Muscle layer of colon (tissue), 2 donors: ENCODE data around the gene GRAMD2A.

Source experiments
- H3K27ac ChIP-seq: one replicate; pipeline ENCODE4 v1.7.0; 2013; ENCODE audit warnings: low read depth, mild to moderate bottlenecking, low read length, moderate library complexity
- H3K27me3 ChIP-seq, 2 donors: one replicate each; pipeline ENCODE4 v1.7.0; 2013; ENCODE audit warnings: low read length in 2 of 2, mild to moderate bottlenecking in 2 of 2; ENCODE audit not compliant: insufficient read depth in 2 of 2, control insufficient read depth in 1 of 2
- H3K36me3 ChIP-seq: one replicate; pipeline ENCODE4 v1.7.0; 2013; ENCODE audit warnings: mild to moderate bottlenecking, low read length; ENCODE audit not compliant: insufficient read depth
- H3K4me1 ChIP-seq: one replicate; pipeline ENCODE4 v1.7.0; 2013; ENCODE audit warnings: mild to moderate bottlenecking, low read length; ENCODE audit not compliant: insufficient read depth
- H3K4me3 ChIP-seq, 2 donors: one replicate each; pipeline ENCODE4 v1.7.0; 2013; ENCODE audit warnings: low read length in 2 of 2, low read depth in 1 of 2, mild to moderate bottlenecking in 1 of 2, moderate library complexity in 1 of 2
- H3K9ac ChIP-seq: one replicate; pipeline ENCODE4 v1.7.0; 2013; ENCODE audit warnings: low read length
- H3K9me3 ChIP-seq: one replicate; pipeline ENCODE4 v1.7.0; 2013; ENCODE audit warnings: mild to moderate bottlenecking, low read length
- donor health status: abdominal sarcoma.
- donor health status: Adenocarcinoma of cecum.

The GRAMD2A gene

DNA sequence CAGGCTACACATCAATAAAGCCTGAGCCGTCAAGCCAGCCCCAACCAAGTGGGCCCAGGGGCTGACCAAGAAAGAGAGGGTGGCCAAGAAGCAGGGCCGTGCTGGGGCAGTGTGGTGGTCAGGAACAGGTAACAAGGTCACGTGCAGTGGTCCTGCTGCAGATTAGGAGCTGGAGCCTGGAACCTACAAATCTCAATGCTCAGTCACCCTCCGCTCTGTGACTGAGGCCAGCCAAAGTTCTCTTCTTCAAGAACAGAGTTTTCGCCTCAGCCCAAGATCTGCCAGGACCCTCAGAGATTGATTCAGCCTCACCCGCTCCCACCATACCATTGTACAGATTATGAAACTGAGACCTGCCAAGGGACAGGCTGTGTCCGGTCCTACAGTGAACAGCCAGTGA, 26.9 kb downstream of the GRAMD2A start:
- H3K9me3 ChIP-seq = no peaks in the 10 kb centered on the region
- no peaks in the 10 kb centered on the region for H3K4me1 ChIP-seq
- H3K27ac ChIP-seq = no peak overlapping the region
- H3K9ac ChIP-seq = no peak overlapping the region
- H3K36me3 ChIP-seq = no peaks in the 10 kb centered on the region
- H3K4me3 ChIP-seq = no peak overlapping the region
- no peaks in the 10 kb centered on the region for H3K27me3 ChIP-seq

DNA sequence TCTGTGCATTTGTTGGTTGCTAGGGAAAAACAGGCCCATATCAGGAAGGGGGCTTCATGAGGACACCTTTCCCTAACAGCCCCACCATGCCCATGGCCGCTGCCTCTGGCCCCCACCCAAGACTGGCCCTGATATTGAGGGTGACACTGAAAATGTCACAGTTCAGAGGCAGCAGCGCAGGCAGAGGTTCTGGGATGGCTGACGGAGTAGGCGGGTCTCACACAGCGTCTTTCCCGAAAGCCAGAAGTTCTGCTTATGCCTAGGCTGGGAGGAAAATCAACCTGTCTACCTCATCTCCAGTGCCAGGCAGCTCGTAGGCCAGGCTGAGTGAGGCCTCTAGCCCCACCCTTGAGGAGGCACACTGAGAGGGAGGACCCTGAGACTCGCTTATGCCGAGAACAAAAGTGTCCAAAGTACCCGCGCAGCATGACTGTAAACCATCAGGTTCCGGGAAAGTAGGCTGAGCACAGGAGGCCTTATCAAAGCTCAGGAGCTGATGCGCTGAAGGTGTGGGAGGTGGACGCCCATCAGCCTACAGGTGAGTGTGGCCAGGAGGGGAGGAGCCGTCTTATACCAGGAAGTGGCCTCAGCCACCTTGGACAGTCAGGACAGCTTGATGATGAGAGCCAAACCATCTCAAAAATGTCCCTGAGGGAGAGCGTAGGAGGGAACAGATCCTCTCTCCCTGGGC, 27.5 kb downstream of the GRAMD2A start:
- Histone ChIP-seq H3K27ac (no peak overlapping the region), H3K9ac (no peak overlapping the region), H3K4me3 (no peak overlapping the region)

DNA sequence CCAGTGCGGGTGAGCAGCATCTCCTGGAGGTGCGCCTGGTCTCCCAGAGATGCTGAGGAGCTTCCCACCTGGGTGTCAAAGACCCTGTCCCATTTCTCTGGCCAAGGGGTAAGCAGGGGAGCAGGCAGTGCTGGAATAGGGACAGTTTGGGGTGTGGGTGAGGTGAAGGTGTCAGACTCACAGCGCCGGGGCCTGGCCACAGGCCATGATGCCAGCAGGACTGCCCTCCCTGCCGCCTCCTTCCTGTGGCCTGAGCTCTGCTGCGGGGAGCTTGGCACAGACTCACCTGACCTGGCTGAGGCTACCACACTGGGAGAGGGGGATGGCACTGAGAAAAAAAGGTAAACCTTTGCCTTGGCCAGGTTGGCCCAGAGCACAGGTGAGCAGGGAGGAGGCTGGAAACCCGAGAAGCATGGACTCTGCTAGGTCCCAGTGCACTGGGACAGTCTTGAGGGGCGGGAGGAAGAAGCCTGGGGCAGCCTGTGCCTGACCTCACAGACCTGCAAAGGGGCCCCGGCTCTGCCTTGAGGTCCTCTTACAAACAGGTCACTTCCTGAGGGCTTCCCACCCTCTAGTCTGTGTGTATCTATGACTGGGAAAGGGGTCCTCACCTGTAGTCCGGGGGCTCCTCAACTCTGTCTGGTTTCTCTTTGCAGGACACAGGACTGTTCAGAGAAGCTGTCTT, 28.2 kb downstream of the GRAMD2A start:
- Histone ChIP-seq H3K4me1 (no peaks in the 10 kb centered on the region), H3K9me3 (no peaks in the 10 kb centered on the region), H3K27ac (no peak overlapping the region), H3K36me3 (no peaks in the 10 kb centered on the region), H3K27me3 (no peaks in the 10 kb centered on the region), H3K9ac (no peak overlapping the region), H3K4me3 (no peak overlapping the region)

More for the DNA sequence above, 27.5 kb downstream of the GRAMD2A start:
- no peaks in the 10 kb centered on the region for H3K9me3 ChIP-seq
- no peaks in the 10 kb centered on the region for H3K36me3 ChIP-seq
- no peaks in the 10 kb centered on the region for H3K4me1 ChIP-seq
- no peaks in the 10 kb centered on the region for H3K27me3 ChIP-seq

DNA sequence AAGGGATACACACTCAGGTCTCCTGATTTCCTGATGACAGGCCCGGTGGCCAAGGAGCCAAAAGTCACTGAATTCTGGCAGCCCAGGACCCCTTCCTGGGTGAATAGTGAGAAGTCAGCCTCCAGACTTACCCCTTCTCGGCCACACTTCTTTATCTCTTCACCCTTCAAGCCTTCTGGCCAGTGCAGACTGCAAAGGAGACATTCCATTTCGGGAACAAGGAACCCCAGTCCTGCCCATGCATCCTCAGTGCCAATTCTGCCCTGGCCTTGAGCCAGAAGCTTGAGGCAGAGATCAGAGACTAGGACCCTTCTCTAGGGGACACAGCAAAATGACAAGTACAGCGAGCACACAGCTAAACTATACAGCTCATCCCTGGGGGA, 28.8 kb downstream of the GRAMD2A start:
- H3K4me3 ChIP-seq = no peak overlapping the region
- H3K36me3 ChIP-seq = no peaks in the 10 kb centered on the region
- no peaks in the 10 kb centered on the region for H3K27me3 ChIP-seq
- H3K4me1 ChIP-seq = no peaks in the 10 kb centered on the region
- H3K9me3 ChIP-seq = no peaks in the 10 kb centered on the region
- no peak overlapping the region for H3K9ac ChIP-seq
- H3K27ac ChIP-seq = no peak overlapping the region

DNA sequence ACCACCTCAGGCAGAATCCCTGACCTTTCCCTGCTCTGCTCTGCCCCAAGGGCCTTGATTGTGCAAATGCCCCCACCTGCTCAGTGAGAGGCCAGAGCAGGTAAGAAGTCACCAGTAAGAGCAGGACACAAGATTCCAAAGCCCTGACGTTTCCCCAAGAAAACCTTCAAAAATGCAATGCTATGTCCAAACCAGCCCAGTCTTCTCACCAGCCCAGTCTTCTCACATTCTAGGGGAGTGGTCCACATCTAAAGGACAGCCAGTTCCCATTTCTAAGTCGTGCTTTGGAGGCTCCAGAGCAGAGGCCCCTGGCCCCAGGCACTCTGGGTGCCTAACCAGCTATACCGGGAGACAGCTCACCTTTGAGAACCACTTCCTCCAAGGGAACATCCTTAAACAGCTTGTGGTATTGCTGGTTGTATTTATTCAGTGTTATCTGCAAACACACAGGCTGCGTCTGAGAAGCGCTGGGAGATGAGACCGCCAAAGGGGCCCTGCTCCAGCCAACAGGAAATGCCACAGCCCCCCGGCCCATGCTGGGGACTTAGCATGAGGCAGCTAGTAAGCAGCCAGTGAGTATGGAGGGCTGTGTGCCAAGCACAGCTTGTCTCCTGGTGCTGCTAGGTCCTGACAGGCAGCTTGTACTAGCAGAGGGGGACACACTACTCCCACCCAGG, 29.3 kb downstream of the GRAMD2A start:
- Histone ChIP-seq H3K9ac (no peak overlapping the region), H3K9me3 (no peaks in the 10 kb centered on the region), H3K4me3 (no peak overlapping the region), H3K27me3 (no peaks in the 10 kb centered on the region), H3K36me3 (no peaks in the 10 kb centered on the region), H3K4me1 (no peaks in the 10 kb centered on the region), H3K27ac (no peak overlapping the region)

DNA sequence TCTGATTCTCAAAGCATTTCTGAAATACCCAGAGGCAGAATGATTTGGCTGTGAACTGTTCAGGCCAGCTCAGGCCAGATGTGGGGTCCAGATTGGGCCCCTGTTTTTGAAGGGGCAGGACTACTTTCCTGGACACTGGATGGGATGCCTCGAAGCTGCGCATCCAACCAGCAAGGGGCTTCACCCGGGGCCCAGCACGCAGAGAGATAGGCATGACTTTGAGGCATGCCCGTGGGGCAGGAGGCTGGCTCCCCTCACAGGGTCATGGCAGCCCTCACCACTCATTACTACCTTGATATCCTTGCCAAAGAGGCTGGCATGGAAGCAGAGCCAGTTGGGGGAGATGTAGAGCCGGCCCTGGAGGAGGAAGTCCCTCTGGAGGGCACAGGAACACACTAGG, 30.1 kb downstream of the GRAMD2A start:
- no peaks in the 10 kb centered on the region for H3K4me1 ChIP-seq
- H3K4me3 ChIP-seq = no peak overlapping the region
- no peaks in the 10 kb centered on the region for H3K9me3 ChIP-seq
- no peak overlapping the region for H3K27ac ChIP-seq
- no peaks in the 10 kb centered on the region for H3K36me3 ChIP-seq
- no peaks in the 10 kb centered on the region for H3K27me3 ChIP-seq
- no peak overlapping the region for H3K9ac ChIP-seq

DNA sequence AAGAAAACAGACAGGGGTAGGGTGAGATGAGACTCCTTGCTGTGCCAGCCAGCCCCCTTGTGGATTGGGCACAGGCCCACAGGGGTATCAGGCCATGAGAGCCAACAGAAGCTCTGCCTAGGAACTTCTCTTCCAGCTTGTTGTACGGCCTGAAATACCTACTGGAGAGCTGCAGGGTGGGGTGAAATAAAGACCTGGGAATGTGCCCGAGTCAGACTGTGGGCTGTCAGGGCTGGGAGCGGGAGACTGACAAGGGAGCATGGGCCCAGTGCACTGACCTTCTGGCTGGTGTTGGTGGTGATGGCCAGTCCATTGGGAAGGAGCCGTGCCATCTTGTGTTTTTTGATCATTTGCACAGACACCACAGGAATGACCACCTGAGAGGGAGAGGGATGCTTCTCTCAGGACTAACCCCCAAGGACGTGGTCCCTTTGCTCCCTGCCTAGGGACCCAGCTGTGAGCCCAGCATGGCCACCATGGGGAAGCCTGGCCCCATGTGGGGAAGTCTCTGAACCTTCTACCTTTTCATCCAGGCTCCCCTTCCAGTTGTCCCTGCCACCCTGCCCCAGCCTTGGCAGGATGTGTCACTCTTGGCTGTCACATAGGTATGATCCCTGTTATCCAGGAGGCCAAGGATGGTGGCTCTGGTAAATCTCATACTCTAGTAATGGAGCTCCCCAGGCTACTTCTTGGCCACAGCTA, 30.7 kb downstream of the GRAMD2A start:
- Histone ChIP-seq H3K9me3 (no peaks in the 10 kb centered on the region), H3K4me3 (no peak overlapping the region), H3K9ac (no peak overlapping the region), H3K27me3 (no peaks in the 10 kb centered on the region), H3K36me3 (no peaks in the 10 kb centered on the region), H3K27ac (no peak overlapping the region), H3K4me1 (no peaks in the 10 kb centered on the region)

DNA sequence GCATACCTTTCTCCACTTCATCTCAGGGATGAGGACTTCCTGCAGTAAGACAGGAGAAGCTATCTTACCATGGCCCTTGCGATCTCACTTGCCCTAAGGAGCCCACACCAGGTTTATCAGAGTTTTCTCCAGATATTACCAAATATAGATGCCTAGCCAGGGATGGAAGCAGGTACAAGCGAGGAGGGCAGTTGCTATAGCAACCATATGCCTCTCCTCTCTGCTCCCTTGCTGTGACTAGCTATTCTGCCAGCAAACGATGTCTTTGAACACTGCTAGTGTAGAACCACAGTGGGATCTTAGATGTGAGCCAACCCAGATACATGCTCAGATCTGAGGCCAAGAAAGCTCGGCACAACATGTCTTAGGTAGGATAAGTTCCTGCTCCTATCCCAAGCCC, 33.9 kb downstream of the GRAMD2A start:
- Histone ChIP-seq H3K9ac (no peak overlapping the region), H3K4me1 (no peaks in the 10 kb centered on the region), H3K36me3 (no peaks in the 10 kb centered on the region), H3K4me3 (no peak overlapping the region), H3K9me3 (no peaks in the 10 kb centered on the region), H3K27me3 (no peaks in the 10 kb centered on the region), H3K27ac (no peak overlapping the region)

DNA sequence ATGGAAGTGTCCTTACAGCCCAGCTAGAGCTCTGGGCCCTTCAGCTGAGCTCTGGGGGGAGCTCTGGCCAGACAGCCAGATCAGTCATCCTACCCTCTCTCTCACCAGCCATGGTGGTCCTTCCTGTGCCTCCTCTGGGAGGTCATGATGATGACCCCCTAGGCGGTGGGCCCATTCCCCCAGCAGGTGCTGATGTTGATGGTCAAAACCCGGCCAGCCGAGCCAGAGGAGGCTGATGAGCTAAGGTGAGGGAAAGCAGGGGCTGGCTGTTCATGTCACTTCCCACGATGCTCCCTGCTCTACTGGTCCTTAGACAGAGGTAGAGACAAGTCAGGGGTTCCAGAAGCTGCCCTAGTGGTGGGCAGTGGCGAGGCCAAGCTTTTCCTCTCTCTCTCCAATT, 35.0 kb downstream of the GRAMD2A start:
- H3K4me1 ChIP-seq = no peaks in the 10 kb centered on the region
- no peak overlapping the region for H3K4me3 ChIP-seq
- H3K27ac ChIP-seq = no peak overlapping the region
- H3K9ac ChIP-seq = no peak overlapping the region
- H3K27me3 ChIP-seq = no peaks in the 10 kb centered on the region
- no peaks in the 10 kb centered on the region for H3K9me3 ChIP-seq
- H3K36me3 ChIP-seq = no peaks in the 10 kb centered on the region

DNA sequence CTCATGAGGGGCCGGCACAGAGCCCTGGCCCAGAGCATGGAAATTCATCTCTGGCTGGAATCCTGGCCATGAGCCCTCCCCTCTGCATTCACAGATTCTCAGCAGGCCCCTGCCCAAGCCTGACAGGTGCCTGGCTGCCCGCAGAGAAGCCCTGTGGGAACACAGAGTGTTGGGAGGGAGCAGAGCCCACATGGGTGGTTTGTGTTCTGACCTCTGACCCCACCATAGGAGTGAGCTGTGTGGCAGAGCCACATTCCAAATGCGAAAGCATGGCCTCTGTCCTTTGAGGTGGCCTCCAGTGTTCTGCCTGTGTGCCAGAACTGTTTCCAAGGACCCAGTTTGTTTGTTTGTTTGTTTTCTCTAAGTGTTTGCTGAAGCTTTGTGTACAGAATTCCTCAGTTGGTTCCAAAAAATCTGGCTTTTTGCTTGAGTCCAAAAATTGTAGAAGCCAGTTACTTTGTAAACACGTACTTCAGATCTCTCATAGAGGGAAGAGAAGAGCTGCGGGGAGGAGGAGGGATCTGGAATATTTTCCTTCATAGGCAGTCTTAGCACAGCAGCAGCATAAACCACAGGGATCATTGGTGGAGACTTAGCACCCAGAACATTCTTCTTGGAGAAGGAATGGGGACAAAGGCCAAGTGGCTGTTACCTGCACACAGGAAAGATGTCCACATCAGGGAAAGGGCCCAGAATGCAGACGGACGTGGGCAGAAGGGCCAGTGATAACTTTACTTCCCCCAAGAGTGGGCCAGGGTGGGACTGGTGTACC, 36.0 kb downstream of the GRAMD2A start:
- H3K4me1 ChIP-seq = no peaks in the 10 kb centered on the region
- no peaks in the 10 kb centered on the region for H3K27me3 ChIP-seq
- no peaks in the 10 kb centered on the region for H3K9me3 ChIP-seq
- H3K4me3 ChIP-seq = no peak overlapping the region
- H3K27ac ChIP-seq = no peak overlapping the region
- no peak overlapping the region for H3K9ac ChIP-seq
- H3K36me3 ChIP-seq = no peaks in the 10 kb centered on the region

DNA sequence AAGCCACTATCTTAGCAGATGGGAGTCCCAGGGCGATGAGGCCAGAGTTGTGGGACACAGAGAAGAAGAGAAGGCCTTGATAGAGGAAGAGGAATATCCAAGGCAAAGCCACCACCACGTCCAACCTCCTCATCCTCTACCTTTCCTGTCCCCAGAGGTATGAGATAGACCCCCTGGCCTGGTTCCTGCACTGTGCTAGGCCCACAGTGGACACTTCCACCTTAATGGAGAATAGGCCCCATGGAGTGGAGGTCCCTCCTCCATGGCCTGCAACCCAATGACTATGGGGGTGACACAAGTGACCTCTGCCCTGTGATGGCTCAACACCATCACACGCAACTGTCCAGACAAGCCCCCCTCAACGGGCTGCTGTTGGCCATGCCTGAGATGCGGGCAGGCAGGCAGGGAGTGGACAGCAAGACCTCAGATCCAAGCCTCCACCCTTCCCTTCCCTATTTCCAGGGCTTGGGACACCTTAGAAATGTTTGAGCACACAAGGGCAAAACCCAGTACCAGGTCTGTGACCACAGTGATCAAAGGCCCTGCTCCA, 36.8 kb downstream of the GRAMD2A start:
- Histone ChIP-seq H3K9me3 (no peaks in the 10 kb centered on the region), H3K9ac (no peak overlapping the region), H3K27ac (no peak overlapping the region)

More for the DNA sequence above, 36.8 kb downstream of the GRAMD2A start:
- no peaks in the 10 kb centered on the region for H3K36me3 ChIP-seq
- H3K27me3 ChIP-seq = no peaks in the 10 kb centered on the region
- no peaks in the 10 kb centered on the region for H3K4me1 ChIP-seq
- no peak overlapping the region for H3K4me3 ChIP-seq
